GM12875 (cell line): ENCODE results near the gene RABL6.

Experiments used
- H3K4me3 ChIP-seq: one replicate; pipeline ENCODE4 v1.5.1; 2011; ENCODE audit warnings: low read depth, low read length, control low read depth
- CTCF ChIP-seq: IDR thresholded peaks from 2 replicates; pipeline ENCODE4 v1.5.1; 2011; ENCODE audit warnings: low read depth, mild to moderate bottlenecking, control low read depth, inconsistent platforms, low read length, moderate library complexity, borderline replicate concordance; ENCODE audit not compliant: insufficient read depth

RABL6 gene

DNA sequence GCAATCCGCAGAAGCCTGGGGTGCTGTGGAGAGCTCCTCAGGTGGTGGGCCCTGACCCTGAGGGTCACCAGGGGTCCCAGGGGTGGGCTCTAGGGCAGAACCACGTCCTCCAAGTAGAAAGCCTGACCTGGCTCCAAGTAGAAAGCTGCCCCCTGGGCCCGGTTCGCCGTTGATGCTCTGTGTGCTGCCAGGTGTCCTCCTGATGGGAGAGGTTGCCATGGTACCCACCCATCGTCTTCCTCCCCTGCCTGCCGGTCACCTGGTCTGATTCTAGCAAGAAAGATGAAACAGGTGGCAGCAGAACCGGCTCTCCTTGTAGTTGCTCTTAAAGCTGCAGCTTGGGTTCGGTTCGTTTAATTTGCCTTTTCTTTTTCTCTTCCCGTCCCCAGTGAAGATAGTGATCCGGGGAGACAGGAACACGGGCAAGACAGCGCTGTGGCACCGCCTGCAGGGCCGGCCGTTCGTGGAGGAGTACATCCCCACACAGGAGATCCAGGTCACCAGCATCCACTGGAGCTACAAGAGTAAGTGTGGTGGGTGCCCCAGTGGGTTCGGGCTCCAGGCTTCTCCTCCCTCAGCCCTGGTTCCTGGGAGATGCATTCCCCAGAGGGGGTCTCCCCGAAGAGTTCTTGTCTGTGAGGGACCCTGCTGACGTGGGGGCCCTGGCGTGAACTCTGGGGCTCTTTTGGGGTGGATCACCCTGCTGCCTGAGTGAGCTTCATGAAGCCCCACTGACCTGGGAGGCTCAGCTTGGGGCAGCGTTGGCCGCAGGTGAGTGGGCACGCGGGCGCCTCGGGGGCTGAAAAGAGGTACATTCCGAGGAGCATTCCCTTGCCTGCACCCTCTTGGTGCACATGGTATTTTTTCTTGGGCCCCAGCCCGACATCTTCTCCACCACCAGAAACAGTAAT, 15.6 kb downstream of the RABL6 start:
- no peak for TF ChIP-seq CTCF
- no peak overlapping the region for H3K4me3 ChIP-seq

DNA sequence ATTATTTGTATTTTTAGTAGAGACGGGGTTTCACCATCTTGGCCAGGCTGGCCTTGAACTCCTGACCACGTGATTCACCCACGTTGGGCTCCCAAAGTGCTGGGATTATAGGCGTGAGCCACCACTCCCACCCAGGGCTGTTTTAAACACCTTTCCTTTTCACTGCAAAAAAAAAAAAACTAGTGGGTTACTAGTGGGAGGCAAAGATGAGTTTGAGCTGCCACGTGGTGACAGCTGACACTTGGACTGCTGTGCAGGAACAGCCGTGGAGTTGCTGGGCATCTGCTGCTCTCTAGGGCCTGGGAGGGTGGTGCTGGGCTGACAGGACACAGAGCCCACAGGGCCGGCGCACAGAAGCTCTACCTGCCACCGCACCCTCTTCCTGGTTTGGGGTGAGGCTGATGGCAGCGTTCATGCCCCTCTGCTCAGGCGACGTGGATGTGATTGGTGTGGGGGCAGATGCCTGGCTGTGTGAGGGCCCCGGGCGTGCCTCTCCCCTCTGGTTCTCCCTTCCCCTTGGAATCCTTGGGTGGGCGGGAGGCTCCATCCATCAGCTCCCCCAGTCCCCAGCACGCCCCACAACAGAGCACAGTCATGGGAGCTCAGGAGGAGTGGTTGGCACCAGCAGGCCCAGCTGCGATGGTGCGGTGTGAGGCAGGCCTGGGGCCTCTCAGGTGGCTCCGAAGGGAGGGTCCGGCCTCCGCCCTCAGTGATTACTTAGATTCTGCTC, 16.9 kb downstream of the RABL6 start:
- H3K4me3 ChIP-seq, result no peak overlapping the region

GRCh38 chr9:136825295-136826187, 17.8 kb downstream of the RABL6 start:
- no peak overlapping the region for H3K4me3 ChIP-seq
- TF ChIP-seq CTCF, result no peak

More for the DNA sequence above, 16.9 kb downstream of the RABL6 start:
- no peak for TF ChIP-seq CTCF

DNA sequence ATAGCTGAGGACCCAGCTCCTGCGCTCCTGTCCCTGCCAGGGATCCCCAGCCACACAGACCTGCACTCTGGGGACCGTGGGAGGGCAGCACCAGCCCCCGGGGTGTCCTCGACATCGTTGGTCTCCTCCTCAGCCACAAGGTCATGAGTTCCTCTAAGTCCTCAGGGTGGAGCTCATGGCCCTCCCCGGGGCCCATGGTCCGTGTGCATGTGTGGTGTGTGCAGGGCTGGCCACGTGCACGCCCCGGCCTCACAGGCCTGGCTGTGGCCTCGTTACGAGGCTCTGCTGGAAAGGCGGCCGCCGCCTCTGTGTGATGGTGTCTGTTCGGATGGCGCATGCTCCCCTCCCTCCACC, 18.4 kb downstream of the RABL6 start:
- TF ChIP-seq CTCF, result no peak
- H3K4me3 ChIP-seq, result no peak overlapping the region

GRCh38 chr9:136826703-136827582, 19.2 kb downstream of the RABL6 start:
- H3K4me3 ChIP-seq, result no peak overlapping the region
- no peak for TF ChIP-seq CTCF
